Measurements from ENCODE around the gene CTSZ.
"Not testable (repeated sequence)": the region's sequence is repeated elsewhere in the genome, so short reads cannot be mapped to it uniquely, and the experiment has no call there.

CTSZ gene

GRCh38 chr20:59013031-59013951 is 6.2 kb upstream of the CTSZ start:
- no peak for DNase-seq (ENCODE audit: low read depth)

GRCh38 chr20:59011874-59012157 is 4.8 kb upstream of the CTSZ start:
- DNase-seq (ENCODE audit: low read depth), result not testable (repeated sequence)

GRCh38 chr20:59010995-59011873 is 4.2 kb upstream of the CTSZ start:
- DNase-seq (ENCODE audit: low read depth), result peak; percentile 94

GRCh38 chr20:59010321-59010994 is 3.4 kb upstream of the CTSZ start:
- no peak for DNase-seq (ENCODE audit: low read depth)

- DNase-seq (ENCODE audit: low read depth), result no peak
Measured at GRCh38 chr20:59008715-59009336, 1.8 kb upstream of the CTSZ start.

GRCh38 chr20:59007665-59008511 is 834 bp upstream of the CTSZ start:
- no peak for DNase-seq (ENCODE audit: low read depth)

GRCh38 chr20:59006167-59006863 is 739 bp downstream of the CTSZ start:
- peak; percentile 23 for DNase-seq (ENCODE audit: low read depth)

GRCh38 chr20:59005523-59006166 is 1.4 kb downstream of the CTSZ start:
- no peak for DNase-seq (ENCODE audit: low read depth)

- peak; percentile 25 for DNase-seq (ENCODE audit: low read depth)
Measured at GRCh38 chr20:59004763-59005522, 2.1 kb downstream of the CTSZ start.

GRCh38 chr20:59004493-59004762 is 2.6 kb downstream of the CTSZ start:
- DNase-seq (ENCODE audit: low read depth), result no peak

- no peak for DNase-seq (ENCODE audit: low read depth)
Measured at GRCh38 chr20:59003836-59004492, 3.1 kb downstream of the CTSZ start.

GRCh38 chr20:59002874-59003399 is 4.1 kb downstream of the CTSZ start:
- no peak for DNase-seq (ENCODE audit: low read depth)

- DNase-seq (ENCODE audit: low read depth), result no peak
Measured at GRCh38 chr20:59002388-59002787, 4.7 kb downstream of the CTSZ start.

GRCh38 chr20:59001449-59002171 is 5.4 kb downstream of the CTSZ start:
- no peak for DNase-seq (ENCODE audit: low read depth)

GRCh38 chr20:59001068-59001448 is 6.0 kb downstream of the CTSZ start:
- DNase-seq (ENCODE audit: low read depth), result no peak

GRCh38 chr20:59000326-59000725 is 6.7 kb downstream of the CTSZ start:
- DNase-seq (ENCODE audit: low read depth), result no peak

GRCh38 chr20:58998656-58999055 is 8.4 kb downstream of the CTSZ start:
- DNase-seq (ENCODE audit: low read depth), result no peak

- DNase-seq (ENCODE audit: low read depth), result no peak
Measured at GRCh38 chr20:58997141-58997770, 9.8 kb downstream of the CTSZ start.
